Small intestine (tissue), 16 donors: ENCODE measurements around the gene CXCR1. TPM values are rescaled to one million over a fixed set of nuclear protein-coding genes. Genes with fewer than 3 reads are reported as not detected.

Source experiments
- DNase-seq, 2 donors: peaks; one replicate each; pipeline versions ENCODE4 v3.0.0 to v3.0.0-alpha.2; 2013
- FAIRE-seq: peaks from 2 replicates; lab custom pipeline; 2012; peaks lifted over from hg19 to GRCh38; lab: Jason Lieb, UNC
- H3K27ac ChIP-seq, 3 donors: one replicate each; pipeline ENCODE4 v1.5.1; 2013; ENCODE audit warnings: low read length in 2 of 3, mild to moderate bottlenecking in 2 of 3, control low read depth in 1 of 3, inconsistent platforms in 1 of 3, low read depth in 1 of 3, moderate library complexity in 1 of 3
- H3K27me3 ChIP-seq, 3 donors: one replicate each; pipeline ENCODE4 v1.6.1; 2013; ENCODE audit warnings: low read length in 3 of 3, inconsistent platforms in 1 of 3; ENCODE audit not compliant: control insufficient read depth in 3 of 3, insufficient read depth in 3 of 3
- H3K36me3 ChIP-seq, 3 donors: one replicate each; pipeline ENCODE4 v1.6.1; 2013; ENCODE audit warnings: low read length in 3 of 3, inconsistent platforms in 1 of 3, low read depth in 1 of 3, mild to moderate bottlenecking in 1 of 3, moderate library complexity in 1 of 3; ENCODE audit not compliant: control insufficient read depth in 3 of 3, insufficient read depth in 2 of 3
- H3K4me1 ChIP-seq, 3 donors: one replicate each; pipeline ENCODE4 v1.6.1; 2013; ENCODE audit warnings: low read length in 2 of 3, inconsistent platforms in 1 of 3, low read depth in 1 of 3, mild to moderate bottlenecking in 1 of 3, moderate library complexity in 1 of 3; ENCODE audit not compliant: control insufficient read depth in 3 of 3, insufficient read depth in 2 of 3
- H3K4me3 ChIP-seq, 3 donors: one replicate each; pipeline ENCODE4 v1.5.1; 2013; ENCODE audit warnings: low read length in 3 of 3, control low read depth in 1 of 3, inconsistent platforms in 1 of 3, low read depth in 1 of 3, mild to moderate bottlenecking in 1 of 3, moderate library complexity in 1 of 3
- H3K9me3 ChIP-seq, 2 donors: one replicate each; pipeline ENCODE4 v1.6.1; 2013; ENCODE audit warnings: low read depth in 1 of 2, low read length in 1 of 2; ENCODE audit not compliant: control insufficient read depth in 2 of 2, insufficient read depth in 1 of 2
- WGBS, 3 donors: extraction: QIAGEN DNeasy Blood & Tissue Kit; methylation state at CpG; one replicate each; pipeline ENCODE4 v1.1.7; 2013; 5-methylcytosine and 5-hydroxymethylcytosine counted together
- long read RNA-seq, 10 donors: transcript quantifications; one replicate each; lab custom pipeline, GENCODE V29; 2026
- polyA plus RNA-seq, 4 donors: library from polyadenylated mRNA; stranded (reverse) in 3 of 4; unstranded in 1 of 4; fragments of 200-250 nt in 3 of 4; fragments of 120-200 nt in 1 of 4; gene quantifications; one replicate each; pipeline versions ENCODE4 v1.2.1 to v1.2.3, GENCODE V29; 2013
- donor health status: healthy with polysubstance abuse.
- donor health status: control.
- donor health status: control.
- donor health status: Bipolar disorder and iron deficiency.
- donor health status: healthy.

Gene CXCR1
- polyA plus RNA-seq: under 1 TPM in 2 of 4 donors, not detected in 2; 0.03 to 0.22 TPM
- long read RNA-seq, donor 1: 0 reads
- long read RNA-seq, donor 2: 0 reads
- long read RNA-seq, donor 3: 0 reads
- long read RNA-seq, donor 4: 0 reads
- long read RNA-seq, donor 5: 0 reads
- long read RNA-seq, donor 6: 0 reads
- long read RNA-seq, donor 7: 0 reads
- long read RNA-seq, donor 8: 0 reads
- long read RNA-seq, donor 9: 0 reads
- long read RNA-seq, donor 10: 0 reads

GRCh38 chr2:218166791-218167190, at the start of gene CXCR1:
CXCR1 (minus strand) TSS chr2:218166962; CDS start chr2:218165211, 1,751 bp downstream.
- H3K27ac ChIP-seq: no peak within 1 kb of the TSS
- no peaks in the 10 kb centered on the region for H3K36me3 ChIP-seq
- 52 to 54% (median 53%) methylated on average over 3 of the region's 3 CpGs for WGBS, 3 donors
- FAIRE-seq (no peak), DNase-seq (peak in 1 of 2 donors; percentile 15)
- H3K4me1 ChIP-seq: peaks cover 0 to 12% (median 0%) of the 10 kb centered on the region in 3 donors
- no peaks in the 10 kb centered on the region for H3K9me3 ChIP-seq
- H3K4me3 ChIP-seq: no peak within 1 kb of the TSS
- H3K27me3 ChIP-seq: peaks cover 0 to 15% (median 0%) of the 10 kb centered on the region in 3 donors

GRCh38 chr2:218216336-218216673, 49.5 kb upstream of the CXCR1 start:
- FAIRE-seq (no peak), DNase-seq (no peak)
- peak overlapping the region; percentile 53 to 99 (median 68) for H3K4me3 ChIP-seq
- H3K27me3 ChIP-seq: no peaks in the 10 kb centered on the region
- H3K27ac ChIP-seq: peak overlapping the region; percentile 69 to 95 (median 91)
- no peaks in the 10 kb centered on the region for H3K9me3 ChIP-seq
- peaks cover 3 to 27% (median 13%) of the 10 kb centered on the region in 3 donors for H3K4me1 ChIP-seq
- peaks cover 0 to 2% (median 2%) of the 10 kb centered on the region in 3 donors for H3K36me3 ChIP-seq
- WGBS, 3 donors: 54 to 79% (median 71%) methylated on average over 9 of the region's 9 CpGs

- Histone ChIP-seq H3K27me3 (no peaks in the 10 kb centered on the region), H3K36me3 (no peaks in the 10 kb centered on the region), H3K4me1 (peaks cover 3 to 15% (median 3%) of the 10 kb centered on the region in 3 donors), H3K9me3 (no peaks in the 10 kb centered on the region), H3K4me3 (no peak overlapping the region), H3K27ac (no peak overlapping the region)
- FAIRE-seq: no peak
- 87 to 100% (median 91%) methylated on average over 1 of the region's 1 CpG for WGBS, 3 donors
- no peak for DNase-seq
Measured at GRCh38 chr2:218214116-218214515, 47.4 kb upstream of the CXCR1 start.

- H3K4me3 ChIP-seq: no peak overlapping the region
- H3K27me3 ChIP-seq: no peaks in the 10 kb centered on the region
- no peak overlapping the region for H3K27ac ChIP-seq
- 95 to 99% (median 98%) methylated on average over 3 of the region's 3 CpGs for WGBS, 3 donors
- no peaks in the 10 kb centered on the region for H3K36me3 ChIP-seq
- H3K9me3 ChIP-seq: peaks cover 0 to 5% of the 10 kb centered on the region in 2 donors
- FAIRE-seq (no peak), DNase-seq (no peak)
- no peaks in the 10 kb centered on the region for H3K4me1 ChIP-seq
Measured at GRCh38 chr2:218209078-218209477, 42.3 kb upstream of the CXCR1 start.

- no peak overlapping the region for H3K4me3 ChIP-seq
- no peaks in the 10 kb centered on the region for H3K36me3 ChIP-seq
- WGBS, 3 donors: 86 to 92% (median 86%) methylated on average over 3 of the region's 3 CpGs
- no peaks in the 10 kb centered on the region for H3K4me1 ChIP-seq
- no peaks in the 10 kb centered on the region for H3K27me3 ChIP-seq
- FAIRE-seq (no peak), DNase-seq (no peak)
- no peaks in the 10 kb centered on the region for H3K9me3 ChIP-seq
- H3K27ac ChIP-seq: no peak overlapping the region
Measured at GRCh38 chr2:218202266-218202665, 35.5 kb upstream of the CXCR1 start.

GRCh38 chr2:218196974-218197373, 30.2 kb upstream of the CXCR1 start:
- H3K36me3 ChIP-seq: no peaks in the 10 kb centered on the region
- no peaks in the 10 kb centered on the region for H3K4me1 ChIP-seq
- no peak overlapping the region for H3K4me3 ChIP-seq
- no peak for DNase-seq
- WGBS, 3 donors: 63 to 75% (median 73%) methylated on average over 4 of the region's 4 CpGs
- H3K27me3 ChIP-seq: no peaks in the 10 kb centered on the region
- H3K9me3 ChIP-seq: no peaks in the 10 kb centered on the region
- no peak overlapping the region for H3K27ac ChIP-seq
- no peak for FAIRE-seq

- 90 to 93% (median 91%) methylated on average over 3 of the region's 3 CpGs for WGBS, 3 donors
Measured at GRCh38 chr2:218194880-218195279, 28.1 kb upstream of the CXCR1 start.

GRCh38 chr2:218193701-218194100, 26.9 kb upstream of the CXCR1 start:
- no peak for DNase-seq
- no peaks in the 10 kb centered on the region for H3K36me3 ChIP-seq
- no peaks in the 10 kb centered on the region for H3K9me3 ChIP-seq
- H3K27ac ChIP-seq: no peak overlapping the region
- H3K27me3 ChIP-seq: no peaks in the 10 kb centered on the region
- no peaks in the 10 kb centered on the region for H3K4me1 ChIP-seq
- 84 to 90% (median 90%) methylated on average over 4 of the region's 4 CpGs for WGBS, 3 donors
- H3K4me3 ChIP-seq: no peak overlapping the region
- FAIRE-seq: no peak

More at GRCh38 chr2:218194880-218195279, 28.1 kb upstream of the CXCR1 start:
- Histone ChIP-seq H3K27me3 (no peaks in the 10 kb centered on the region), H3K36me3 (no peaks in the 10 kb centered on the region), H3K4me3 (no peak overlapping the region), H3K9me3 (no peaks in the 10 kb centered on the region), H3K4me1 (no peaks in the 10 kb centered on the region), H3K27ac (no peak overlapping the region)
- no peak for FAIRE-seq
- no peak for DNase-seq
